Stomach smooth muscle (tissue), 2 donors: ENCODE results near the gene TCF21.

Experiments
- H3K27ac ChIP-seq: one replicate; pipeline ENCODE4 v1.7.0; 2013; ENCODE audit warnings: mild to moderate bottlenecking, low read length, inconsistent platforms
- H3K27me3 ChIP-seq, 2 donors: one replicate each; pipeline ENCODE4 v1.7.0; 2013; ENCODE audit warnings: low read length in 2 of 2; ENCODE audit not compliant: insufficient read depth in 2 of 2, control insufficient read depth in 1 of 2
- H3K36me3 ChIP-seq, 2 donors: one replicate each; pipeline ENCODE4 v1.7.0; 2013; ENCODE audit warnings: low read length in 2 of 2; ENCODE audit not compliant: control insufficient read depth in 2 of 2, insufficient read depth in 2 of 2
- H3K4me1 ChIP-seq: one replicate; pipeline ENCODE4 v1.7.0; 2013; ENCODE audit warnings: low read length; ENCODE audit not compliant: control insufficient read depth, insufficient read depth
- H3K4me3 ChIP-seq, 2 donors: one replicate each; pipeline ENCODE4 v1.7.0; 2013; ENCODE audit warnings: low read length in 2 of 2
- H3K9ac ChIP-seq, 2 donors: one replicate each; pipeline ENCODE4 v1.7.0; 2013; ENCODE audit warnings: low read length in 2 of 2, mild to moderate bottlenecking in 1 of 2
- H3K9me3 ChIP-seq, 2 donors: one replicate each; pipeline ENCODE4 v1.7.0; 2013; ENCODE audit warnings: low read length in 2 of 2; ENCODE audit not compliant: control insufficient read depth in 2 of 2
- donor health status: healthy.
- donor health status: Pancreatic carcinoma.

Gene TCF21

GRCh38 chr6:133896344-133896721 lies 7.4 kb downstream of the TCF21 start:
- Histone ChIP-seq H3K27me3 (peaks cover 40 to 44% of the 10 kb centered on the region in 2 donors), H3K4me3 (peak overlapping the region; percentile 31 to 71), H3K27ac (no peak overlapping the region), H3K4me1 (peaks cover 32% of the 10 kb centered on the region), H3K9ac (no peak overlapping the region), H3K9me3 (no peaks in the 10 kb centered on the region), H3K36me3 (no peaks in the 10 kb centered on the region)

- Histone ChIP-seq H3K9me3 (no peaks in the 10 kb centered on the region), H3K4me3 (no peak overlapping the region), H3K27ac (no peak overlapping the region), H3K27me3 (peaks cover 31 to 33% of the 10 kb centered on the region in 2 donors), H3K9ac (no peak overlapping the region), H3K4me1 (peaks cover 28% of the 10 kb centered on the region), H3K36me3 (no peaks in the 10 kb centered on the region)
Measured at GRCh38 chr6:133898263-133898662, 9.3 kb downstream of the TCF21 start.

- Histone ChIP-seq H3K27me3 (peaks cover 19 to 23% of the 10 kb centered on the region in 2 donors), H3K27ac (no peak overlapping the region), H3K9ac (no peak overlapping the region), H3K36me3 (no peaks in the 10 kb centered on the region), H3K4me3 (no peak overlapping the region), H3K9me3 (no peaks in the 10 kb centered on the region), H3K4me1 (peaks cover 17% of the 10 kb centered on the region)
Measured at GRCh38 chr6:133899556-133899955, 10.6 kb downstream of the TCF21 start.

GRCh38 chr6:133903855-133904254 lies 14.9 kb downstream of the TCF21 start:
- H3K9me3 ChIP-seq: no peaks in the 10 kb centered on the region
- H3K4me3 ChIP-seq: no peak overlapping the region
- no peak overlapping the region for H3K9ac ChIP-seq
- H3K4me1 ChIP-seq: no peaks in the 10 kb centered on the region
- H3K27ac ChIP-seq: no peak overlapping the region
- no peaks in the 10 kb centered on the region for H3K36me3 ChIP-seq
- peaks cover 3 to 5% of the 10 kb centered on the region in 2 donors for H3K27me3 ChIP-seq

GRCh38 chr6:133906050-133906449 lies 17.1 kb downstream of the TCF21 start:
- H3K9ac ChIP-seq: no peak overlapping the region
- no peak overlapping the region for H3K27ac ChIP-seq
- no peaks in the 10 kb centered on the region for H3K36me3 ChIP-seq
- H3K9me3 ChIP-seq: no peaks in the 10 kb centered on the region
- no peaks in the 10 kb centered on the region for H3K4me1 ChIP-seq
- H3K27me3 ChIP-seq: peaks cover 3 to 5% of the 10 kb centered on the region in 2 donors
- H3K4me3 ChIP-seq: no peak overlapping the region

- no peaks in the 10 kb centered on the region for H3K4me1 ChIP-seq
- no peaks in the 10 kb centered on the region for H3K9me3 ChIP-seq
- no peak overlapping the region for H3K9ac ChIP-seq
- no peaks in the 10 kb centered on the region for H3K27me3 ChIP-seq
- no peaks in the 10 kb centered on the region for H3K36me3 ChIP-seq
- no peak overlapping the region for H3K27ac ChIP-seq
- H3K4me3 ChIP-seq: no peak overlapping the region
Measured at GRCh38 chr6:133916650-133917151, 27.8 kb downstream of the TCF21 start.

GRCh38 chr6:133917781-133918180 lies 28.9 kb downstream of the TCF21 start:
- no peak overlapping the region for H3K27ac ChIP-seq
- H3K4me3 ChIP-seq: no peak overlapping the region
- no peaks in the 10 kb centered on the region for H3K27me3 ChIP-seq
- no peaks in the 10 kb centered on the region for H3K36me3 ChIP-seq
- no peaks in the 10 kb centered on the region for H3K9me3 ChIP-seq
- H3K9ac ChIP-seq: no peak overlapping the region
- H3K4me1 ChIP-seq: no peaks in the 10 kb centered on the region

GRCh38 chr6:133918208-133918930 lies 29.5 kb downstream of the TCF21 start:
- Histone ChIP-seq H3K27ac (no peak overlapping the region), H3K4me1 (no peaks in the 10 kb centered on the region), H3K27me3 (no peaks in the 10 kb centered on the region), H3K9me3 (no peaks in the 10 kb centered on the region), H3K9ac (no peak overlapping the region), H3K36me3 (no peaks in the 10 kb centered on the region), H3K4me3 (no peak overlapping the region)

- no peaks in the 10 kb centered on the region for H3K9me3 ChIP-seq
- H3K27me3 ChIP-seq: no peaks in the 10 kb centered on the region
- H3K36me3 ChIP-seq: no peaks in the 10 kb centered on the region
- no peak overlapping the region for H3K4me3 ChIP-seq
- H3K9ac ChIP-seq: no peak overlapping the region
- H3K27ac ChIP-seq: no peak overlapping the region
- H3K4me1 ChIP-seq: no peaks in the 10 kb centered on the region
Measured at GRCh38 chr6:133919362-133919761, 30.4 kb downstream of the TCF21 start.

- no peak overlapping the region for H3K27ac ChIP-seq
Measured at GRCh38 chr6:133921249-133921859, 32.4 kb downstream of the TCF21 start.

More at GRCh38 chr6:133921249-133921859, 32.4 kb downstream of the TCF21 start:
- H3K9me3 ChIP-seq: no peaks in the 10 kb centered on the region
- H3K9ac ChIP-seq: no peak overlapping the region
- H3K36me3 ChIP-seq: no peaks in the 10 kb centered on the region
- no peaks in the 10 kb centered on the region for H3K4me1 ChIP-seq
- no peaks in the 10 kb centered on the region for H3K27me3 ChIP-seq
- H3K4me3 ChIP-seq: no peak overlapping the region
